ENCODE results near the gene QARS1.

- TF ChIP-seq POLR2AphosphoS5 (IDR thresholded peaks at IDR 0.05; ENCODE audit: low read depth, low read length) (no peak), POLR2A (IDR thresholded peaks at IDR 0.05; ENCODE audit: low read depth, low read length) (no peak), TAF1 (IDR thresholded peaks at IDR 0.05; ENCODE audit: borderline replicate concordance, low read depth, low read length) (no peak)
Observed at GRCh38 chr3:49132073-49132436, 27.5 kb upstream of the QARS1 start.
